Naive thymus-derived CD4-positive, alpha-beta T cell (primary cell): ENCODE measurements around the gene NR2F1. TPM values are rescaled to one million over a fixed set of nuclear protein-coding genes. Genes with fewer than 3 reads are reported as not detected.

Experiments used
- ATAC-seq: fragments of 150-1000 bp; cut with Tn5 transposase; 2 replicates; pipeline ENCODE4 v1.10.0; 2021; ENCODE audit warnings: mild to moderate bottlenecking, moderate library complexity
- CTCF ChIA-PET: fragments of 350-600 bp; sonication (Branson Sonifier 250); formaldehyde crosslinking; loops from one replicate; lab custom pipeline; 2021; ENCODE audit warnings: antibody characterized with exemption; lab: Charles Lee
- POLR2A ChIA-PET: fragments of 350-600 bp; sonication (Branson Sonifier 250); formaldehyde crosslinking; loops from one replicate; lab custom pipeline; 2021; ENCODE audit warnings: antibody characterized with exemption, inconsistent platforms; lab: Charles Lee
- DNase-seq, 9 donors: peaks; one replicate each; pipeline versions ENCODE4 v3.0.0 to v3.0.0-alpha.2; 2020 to 2022; ENCODE audit warnings: mixed read lengths in 1 of 9
- H3K27ac ChIP-seq: one replicate; pipeline ENCODE4 v1.7.0; 2013; ENCODE audit warnings: mild to moderate bottlenecking, low read depth, low read length, moderate library complexity
- H3K27me3 ChIP-seq, 2 donors: one replicate each; pipeline ENCODE4 v1.7.0; 2013; ENCODE audit warnings: low read length in 2 of 2, mild to moderate bottlenecking in 2 of 2, moderate library complexity in 2 of 2; ENCODE audit not compliant: control insufficient read depth in 2 of 2, insufficient read depth in 2 of 2
- H3K36me3 ChIP-seq, 3 experiments: 1 replicate in 2 of 3; 2 replicates in 1 of 3; pipeline ENCODE4 v1.7.0; 2013; ENCODE audit warnings: low read length in 3 of 3, mild to moderate bottlenecking in 3 of 3, moderate library complexity in 1 of 3; ENCODE audit not compliant: insufficient read depth in 3 of 3, control insufficient read depth in 2 of 3
- H3K4me1 ChIP-seq, 2 donors: one replicate each; pipeline ENCODE4 v1.7.0; 2013; ENCODE audit warnings: low read length in 2 of 2, mild to moderate bottlenecking in 2 of 2, moderate library complexity in 1 of 2; ENCODE audit not compliant: control insufficient read depth in 2 of 2, insufficient read depth in 2 of 2
- H3K4me3 ChIP-seq: 2 replicates; pipeline ENCODE4 v1.7.0; 2013; ENCODE audit warnings: mild to moderate bottlenecking, low read length
- H3K9me3 ChIP-seq, 3 experiments: 1 replicate in 2 of 3; 2 replicates in 1 of 3; pipeline ENCODE4 v1.7.0; 2013; ENCODE audit warnings: low read length in 3 of 3; ENCODE audit not compliant: control insufficient read depth in 2 of 3
- H3K27ac Mint-ChIP-seq, 9 donors: one replicate each; pipeline ENCODE4 v1.8.0; 2020 to 2022; ENCODE audit warnings: mixed read lengths in 9 of 9, mild to moderate bottlenecking in 8 of 9, moderate library complexity in 5 of 9, inconsistent platforms in 2 of 9
- H3K27me3 Mint-ChIP-seq, 5 donors: one replicate each; pipeline ENCODE4 v1.8.0; 2021 to 2022; ENCODE audit warnings: mixed read lengths in 5 of 5, mild to moderate bottlenecking in 1 of 5
- H3K36me3 Mint-ChIP-seq, 5 donors: one replicate each; pipeline ENCODE4 v1.8.0; 2020 to 2022; ENCODE audit warnings: mixed read lengths in 5 of 5, mild to moderate bottlenecking in 3 of 5, inconsistent platforms in 1 of 5
- H3K4me1 Mint-ChIP-seq, 7 donors: one replicate each; pipeline ENCODE4 v1.8.0; 2020 to 2022; ENCODE audit warnings: mixed read lengths in 7 of 7, mild to moderate bottlenecking in 3 of 7, inconsistent platforms in 1 of 7
- H3K4me3 Mint-ChIP-seq, 10 donors: one replicate each; pipeline ENCODE4 v1.8.0; 2020 to 2022; ENCODE audit warnings: mild to moderate bottlenecking in 10 of 10, mixed read lengths in 10 of 10, moderate library complexity in 6 of 10, inconsistent platforms in 2 of 10
- H3K9me3 Mint-ChIP-seq, 11 donors: one replicate each; pipeline ENCODE4 v1.8.0; 2020 to 2022; ENCODE audit warnings: mixed read lengths in 11 of 11, mild to moderate bottlenecking in 4 of 11, inconsistent platforms in 1 of 11, moderate library complexity in 1 of 11
- intact Hi-C, 2 donors: fragments of 100-400 bp; cut with micrococcal nuclease; formaldehyde crosslinking; loops; one replicate each; pipeline ENCODE4 v1.15.1; 2023
- polyA plus RNA-seq, 2 donors: library from polyadenylated mRNA; unstranded; fragments of 300-500 nt; fragmentation: Illumina TruSeq; gene quantifications; one replicate each; pipeline ENCODE4 v1.2.3, GENCODE V29; 2021
- total RNA-seq, 6 experiments: library from RNA in 5 of 6; stranded (reverse) in 5 of 6; gene quantifications; 1 replicate in 5 of 6; 2 replicates in 1 of 6; pipeline ENCODE4 v1.2.3 and lab custom pipeline; 2021 to 2026

The NR2F1 gene
- total and polyA plus RNA-seq, 7 experiments from 2014 or later: not detected

DNA sequence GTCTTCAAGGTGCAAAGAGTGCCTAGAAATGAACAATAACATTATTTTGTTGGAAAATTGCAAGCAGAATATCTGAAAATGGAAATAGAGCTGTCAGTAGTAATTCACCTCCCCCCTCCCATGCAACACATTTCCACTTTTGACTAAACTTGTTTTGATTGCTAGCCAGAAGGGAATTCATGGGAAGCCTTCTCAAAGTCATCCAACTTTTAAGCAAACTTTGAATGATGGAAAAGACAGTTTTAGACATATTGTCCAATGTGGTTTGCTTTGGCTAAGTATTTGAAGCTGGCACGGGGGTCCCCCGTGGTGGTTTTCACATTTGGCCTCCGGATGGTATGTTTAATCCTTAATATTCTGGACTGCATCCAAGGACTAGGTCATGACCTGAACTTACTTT lies 7.5 kb downstream of the NR2F1 start:
- Mint-ChIP-seq H3K27ac (no peak overlapping the region), H3K36me3 (peaks cover 0 to 12% (median 9%) of the 10 kb centered on the region in 5 donors), H3K4me1 (peaks cover 11 to 27% (median 23%) of the 10 kb centered on the region in 7 donors), H3K9me3 (peaks cover 0 to 41% (median 7%) of the 10 kb centered on the region in 11 donors), H3K4me3 (no peak overlapping the region), H3K27me3 (peaks cover 88 to 98% (median 94%) of the 10 kb centered on the region in 5 donors)
- intact Hi-C loops: no loop called here
- POLR2A ChIA-PET: no interaction called here
- peaks cover 0 to 11% (median 0%) of the 10 kb centered on the region in 3 experiments for H3K9me3 ChIP-seq
- no peaks in the 10 kb centered on the region for H3K36me3 ChIP-seq
- DNase-seq (no peak), ATAC-seq (no peak)
- CTCF ChIA-PET: no interaction called here
- peaks cover 26 to 45% of the 10 kb centered on the region in 2 donors for H3K27me3 ChIP-seq
- H3K27ac ChIP-seq: no peak overlapping the region
- no peak overlapping the region for H3K4me3 ChIP-seq
- no peaks in the 10 kb centered on the region for H3K4me1 ChIP-seq

DNA sequence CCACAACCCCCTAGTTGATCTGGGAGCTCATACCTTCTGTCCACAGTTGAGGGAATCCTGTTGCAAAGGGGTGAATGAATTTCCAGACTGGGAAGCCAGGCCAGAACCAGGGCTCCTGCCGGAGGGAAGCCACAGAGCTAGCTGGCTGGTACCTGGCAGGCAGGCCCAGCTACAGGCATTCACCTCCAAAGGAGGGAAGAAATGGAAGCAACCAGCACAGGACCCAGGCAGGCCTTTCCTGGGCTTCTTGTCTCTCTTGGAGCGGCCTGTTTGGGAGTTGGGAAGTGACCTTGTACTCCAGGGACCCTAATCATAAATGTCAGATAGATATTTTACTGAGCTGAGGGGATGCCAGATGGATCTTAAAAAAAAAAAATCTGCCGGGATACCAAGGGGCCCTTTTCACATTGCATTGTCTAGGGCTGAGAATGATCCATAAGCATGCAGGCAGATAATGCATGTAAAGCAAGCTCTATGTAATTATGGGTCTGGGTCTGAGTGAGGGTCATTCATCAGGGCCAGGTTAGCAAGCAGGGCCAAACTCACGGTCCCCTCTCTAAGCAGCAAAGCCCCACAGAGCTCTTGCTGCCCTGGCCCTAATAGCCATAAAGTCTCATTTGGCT lies 8.4 kb downstream of the NR2F1 start:
- Mint-ChIP-seq H3K4me3 (no peak overlapping the region), H3K27ac (no peak overlapping the region), H3K36me3 (peaks cover 0 to 12% (median 7%) of the 10 kb centered on the region in 5 donors), H3K9me3 (peaks cover 0 to 47% (median 8%) of the 10 kb centered on the region in 11 donors), H3K27me3 (peaks cover 89 to 98% (median 94%) of the 10 kb centered on the region in 5 donors), H3K4me1 (peaks cover 5 to 27% (median 18%) of the 10 kb centered on the region in 7 donors)
- H3K36me3 ChIP-seq: no peaks in the 10 kb centered on the region
- H3K27me3 ChIP-seq: peaks cover 17 to 45% of the 10 kb centered on the region in 2 donors
- ATAC-seq: no peak
- CTCF ChIA-PET: no interaction called here
- H3K27ac ChIP-seq: no peak overlapping the region
- H3K9me3 ChIP-seq: peaks cover 0 to 11% (median 0%) of the 10 kb centered on the region in 3 experiments
- no peak for DNase-seq
- POLR2A ChIA-PET: no interaction called here
- H3K4me3 ChIP-seq: no peak overlapping the region
- intact Hi-C loops: no loop called here
- H3K4me1 ChIP-seq: no peaks in the 10 kb centered on the region

DNA sequence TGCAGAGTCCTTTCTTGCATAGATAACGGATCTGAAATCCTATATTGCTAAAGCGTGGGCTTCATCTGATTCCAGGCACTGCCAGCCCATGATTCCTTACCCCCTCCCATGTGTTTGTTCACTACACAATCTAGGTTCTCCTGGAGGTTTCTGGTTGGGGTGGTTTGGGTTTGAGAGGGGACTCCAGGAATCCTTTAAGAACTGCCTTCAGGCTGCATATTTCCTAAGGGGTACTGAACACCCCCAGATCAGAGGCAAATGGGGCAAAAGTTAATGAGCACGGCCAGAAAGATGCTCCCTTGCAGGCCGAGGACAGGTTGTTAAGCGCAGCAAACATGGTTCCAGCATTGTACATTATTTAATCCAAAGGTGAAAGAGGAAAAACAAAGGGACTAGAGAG lies 9.9 kb downstream of the NR2F1 start:
- peaks cover 0 to 10% (median 7%) of the 10 kb centered on the region in 5 donors for H3K36me3 Mint-ChIP-seq
- H3K9me3 Mint-ChIP-seq: peaks cover 0 to 34% (median 8%) of the 10 kb centered on the region in 11 donors
- H3K4me1 ChIP-seq: no peaks in the 10 kb centered on the region
- peaks cover 11 to 49% of the 10 kb centered on the region in 2 donors for H3K27me3 ChIP-seq
- H3K4me3 Mint-ChIP-seq: no peak overlapping the region
- peaks cover 2 to 22% (median 14%) of the 10 kb centered on the region in 7 donors for H3K4me1 Mint-ChIP-seq
- no peak for ATAC-seq
- H3K27me3 Mint-ChIP-seq: peaks cover 79 to 93% (median 87%) of the 10 kb centered on the region in 5 donors
- intact Hi-C loops: no loop called here
- no peak overlapping the region for H3K4me3 ChIP-seq
- H3K36me3 ChIP-seq: no peaks in the 10 kb centered on the region
- H3K27ac ChIP-seq: no peak overlapping the region
- DNase-seq: no peak
- H3K9me3 ChIP-seq: peaks cover 0 to 7% (median 0%) of the 10 kb centered on the region in 3 experiments
- peak overlapping the region in 1 of 9 donors; percentile 49 for H3K27ac Mint-ChIP-seq
- ChIA-PET POLR2A (no interaction called here), CTCF (no interaction called here)

DNA sequence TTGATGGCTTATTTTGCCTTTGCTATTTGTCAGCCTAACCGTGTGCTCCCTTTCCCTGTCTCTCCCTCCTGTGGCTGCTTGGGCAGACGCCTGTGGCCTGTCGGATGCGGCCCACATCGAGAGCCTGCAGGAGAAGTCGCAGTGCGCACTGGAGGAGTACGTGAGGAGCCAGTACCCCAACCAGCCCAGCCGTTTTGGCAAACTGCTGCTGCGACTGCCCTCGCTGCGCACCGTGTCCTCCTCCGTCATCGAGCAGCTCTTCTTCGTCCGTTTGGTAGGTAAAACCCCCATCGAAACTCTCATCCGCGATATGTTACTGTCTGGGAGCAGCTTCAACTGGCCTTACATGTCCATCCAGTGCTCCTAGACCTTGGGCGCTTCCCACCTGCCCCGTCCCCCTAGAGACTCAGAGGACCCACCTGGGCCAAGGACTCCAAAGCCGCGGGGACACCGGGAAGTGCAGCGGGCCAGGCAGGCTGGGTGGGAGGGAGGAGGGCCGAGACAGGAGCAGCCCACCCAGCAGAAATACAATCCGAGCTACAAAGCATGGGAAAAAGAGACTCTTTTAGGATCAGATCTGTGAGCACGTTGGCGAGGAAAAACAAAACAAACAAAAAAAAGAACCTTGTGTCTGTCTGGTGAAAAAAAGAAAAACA lies 10.6 kb downstream of the NR2F1 start:
- no peak for ATAC-seq
- Mint-ChIP-seq H3K9me3 (peaks cover 0 to 31% (median 8%) of the 10 kb centered on the region in 11 donors), H3K36me3 (peaks cover 0 to 10% (median 5%) of the 10 kb centered on the region in 5 donors), H3K4me3 (peak overlapping the region in 1 of 10 donors; percentile 10), H3K4me1 (peaks cover 0 to 17% (median 13%) of the 10 kb centered on the region in 7 donors), H3K27ac (no peak overlapping the region), H3K27me3 (peaks cover 79 to 88% (median 83%) of the 10 kb centered on the region in 5 donors)
- no peak overlapping the region for H3K27ac ChIP-seq
- H3K4me1 ChIP-seq: no peaks in the 10 kb centered on the region
- H3K4me3 ChIP-seq: no peak overlapping the region
- POLR2A ChIA-PET: no interaction called here
- intact Hi-C loops: no loop called here
- no peak for DNase-seq
- CTCF ChIA-PET: no interaction called here
- peaks cover 0 to 7% (median 0%) of the 10 kb centered on the region in 3 experiments for H3K9me3 ChIP-seq
- no peaks in the 10 kb centered on the region for H3K36me3 ChIP-seq
- peaks cover 11 to 56% of the 10 kb centered on the region in 2 donors for H3K27me3 ChIP-seq

DNA sequence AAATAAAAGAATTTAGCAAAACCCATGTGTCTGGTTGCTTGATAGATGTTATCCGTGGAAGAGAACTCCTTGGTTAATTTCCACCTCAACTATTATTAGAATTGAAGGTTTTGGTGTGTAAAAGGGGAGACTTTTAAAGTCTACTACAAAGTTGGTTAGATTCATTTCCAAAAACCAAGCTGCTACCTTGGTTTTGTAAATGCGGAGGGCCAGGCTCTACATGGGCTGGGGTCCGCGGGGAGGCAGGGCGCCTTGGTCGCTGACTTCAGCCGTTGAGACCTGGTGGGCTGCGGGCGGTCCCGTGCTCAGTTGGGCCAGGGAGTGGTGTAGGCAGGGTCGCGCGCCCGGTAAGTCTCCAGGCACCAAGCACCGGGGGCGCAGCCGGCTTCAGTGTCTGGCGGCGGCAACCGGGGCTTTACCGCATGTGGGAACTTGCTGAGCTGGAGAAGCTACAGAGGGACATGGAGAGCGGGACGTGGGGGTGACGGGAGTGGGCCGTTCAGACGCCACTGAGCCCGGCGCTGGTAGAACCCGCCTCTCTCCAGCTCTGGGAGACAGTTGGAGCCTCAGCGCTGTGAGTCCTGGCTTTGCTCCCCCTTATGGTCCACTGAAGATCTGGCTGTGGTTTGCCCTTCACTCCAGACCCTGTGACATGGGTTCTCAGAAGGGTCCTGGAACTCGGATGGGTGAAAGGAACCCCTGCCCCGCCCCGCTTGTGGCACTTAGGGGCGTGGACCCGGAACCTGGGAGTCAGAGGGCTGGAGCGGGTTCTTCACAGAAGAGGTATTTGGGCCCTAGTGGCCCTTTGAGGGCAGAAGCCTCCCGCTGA lies 11.8 kb downstream of the NR2F1 start:
- POLR2A ChIA-PET: no interaction called here
- H3K4me3 Mint-ChIP-seq: peak overlapping the region in 5 of 10 donors; percentile 14 to 62 (median 28)

DNA sequence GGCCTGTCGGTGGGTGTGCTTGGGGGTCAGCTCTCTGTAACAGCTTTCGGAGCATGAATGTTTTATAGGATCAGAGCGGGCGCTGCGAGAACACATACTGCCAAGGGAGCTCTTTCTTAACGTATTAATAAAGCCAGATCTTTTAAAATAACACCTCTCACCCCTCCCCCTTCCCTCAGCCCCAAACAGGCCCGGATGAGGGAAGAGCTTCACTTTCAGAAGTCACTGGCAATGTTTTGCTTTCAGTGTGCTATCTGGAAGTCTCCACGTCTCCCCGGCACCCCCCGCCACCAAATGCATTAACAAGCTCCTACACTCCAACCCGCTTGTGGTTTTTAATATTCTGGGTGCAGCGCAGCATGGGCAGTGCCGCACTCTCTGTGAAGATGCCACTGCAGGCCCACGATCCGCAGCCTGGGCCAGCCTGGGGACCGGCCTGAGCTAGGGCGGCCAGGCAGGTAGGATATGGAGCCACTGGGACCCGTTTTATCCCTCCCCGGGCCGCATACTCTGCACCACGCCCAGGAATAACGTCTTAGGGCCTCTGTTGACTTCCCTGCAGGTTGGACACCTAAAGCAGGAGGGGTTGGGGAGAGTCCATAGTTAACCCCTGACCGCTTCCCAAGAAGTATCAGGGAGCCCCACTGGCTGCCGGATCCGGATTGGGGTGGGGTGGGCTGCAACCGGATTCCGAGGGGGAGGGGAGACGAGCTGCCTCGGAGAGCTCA lies 12.6 kb downstream of the NR2F1 start:
- POLR2A ChIA-PET: no interaction called here
- Histone ChIP-seq H3K27me3 (peaks cover 6 to 55% of the 10 kb centered on the region in 2 donors), H3K4me1 (no peaks in the 10 kb centered on the region), H3K27ac (no peak overlapping the region), H3K9me3 (peaks cover 0 to 7% (median 0%) of the 10 kb centered on the region in 3 experiments), H3K36me3 (no peaks in the 10 kb centered on the region), H3K4me3 (no peak overlapping the region)
- intact Hi-C loops: no loop called here
- Mint-ChIP-seq H3K4me3 (peak overlapping the region in 7 of 10 donors; percentile 10 to 62 (median 32)), H3K9me3 (peaks cover 0 to 25% (median 3%) of the 10 kb centered on the region in 11 donors), H3K27ac (peak overlapping the region in 4 of 9 donors; percentile 21 to 59 (median 45)), H3K27me3 (peaks cover 59 to 69% (median 63%) of the 10 kb centered on the region in 5 donors), H3K36me3 (peaks cover 0 to 7% (median 0%) of the 10 kb centered on the region in 5 donors), H3K4me1 (peaks cover 0 to 12% (median 8%) of the 10 kb centered on the region in 7 donors)
- CTCF ChIA-PET: no interaction called here
- ATAC-seq (no peak), DNase-seq (no peak)

More for the DNA sequence above, 11.8 kb downstream of the NR2F1 start:
- H3K27me3 ChIP-seq: peaks cover 6 to 54% of the 10 kb centered on the region in 2 donors
- DNase-seq (no peak), ATAC-seq (no peak)
- no peak overlapping the region for H3K4me3 ChIP-seq
- H3K4me1 Mint-ChIP-seq: peaks cover 0 to 12% (median 8%) of the 10 kb centered on the region in 7 donors
- H3K27me3 Mint-ChIP-seq: peaks cover 67 to 76% (median 71%) of the 10 kb centered on the region in 5 donors
- peak overlapping the region in 1 of 9 donors; percentile 59 for H3K27ac Mint-ChIP-seq
- intact Hi-C loops: no loop called here
- no peaks in the 10 kb centered on the region for H3K4me1 ChIP-seq
- peaks cover 0 to 25% (median 3%) of the 10 kb centered on the region in 11 donors for H3K9me3 Mint-ChIP-seq
- no peak overlapping the region for H3K27ac ChIP-seq
- H3K9me3 ChIP-seq: peaks cover 0 to 7% (median 0%) of the 10 kb centered on the region in 3 experiments
- CTCF ChIA-PET: no interaction called here
- no peaks in the 10 kb centered on the region for H3K36me3 ChIP-seq
- peaks cover 0 to 7% (median 0%) of the 10 kb centered on the region in 5 donors for H3K36me3 Mint-ChIP-seq
